Kidney capillary endothelial cell (primary cell): ENCODE measurements around the gene RGS8.

Source experiments
- DNase-seq: peaks from one replicate; pipeline ENCODE4 v3.0.0-alpha.2; 2018; ENCODE audit warnings: low spot score

RGS8 gene

DNA sequence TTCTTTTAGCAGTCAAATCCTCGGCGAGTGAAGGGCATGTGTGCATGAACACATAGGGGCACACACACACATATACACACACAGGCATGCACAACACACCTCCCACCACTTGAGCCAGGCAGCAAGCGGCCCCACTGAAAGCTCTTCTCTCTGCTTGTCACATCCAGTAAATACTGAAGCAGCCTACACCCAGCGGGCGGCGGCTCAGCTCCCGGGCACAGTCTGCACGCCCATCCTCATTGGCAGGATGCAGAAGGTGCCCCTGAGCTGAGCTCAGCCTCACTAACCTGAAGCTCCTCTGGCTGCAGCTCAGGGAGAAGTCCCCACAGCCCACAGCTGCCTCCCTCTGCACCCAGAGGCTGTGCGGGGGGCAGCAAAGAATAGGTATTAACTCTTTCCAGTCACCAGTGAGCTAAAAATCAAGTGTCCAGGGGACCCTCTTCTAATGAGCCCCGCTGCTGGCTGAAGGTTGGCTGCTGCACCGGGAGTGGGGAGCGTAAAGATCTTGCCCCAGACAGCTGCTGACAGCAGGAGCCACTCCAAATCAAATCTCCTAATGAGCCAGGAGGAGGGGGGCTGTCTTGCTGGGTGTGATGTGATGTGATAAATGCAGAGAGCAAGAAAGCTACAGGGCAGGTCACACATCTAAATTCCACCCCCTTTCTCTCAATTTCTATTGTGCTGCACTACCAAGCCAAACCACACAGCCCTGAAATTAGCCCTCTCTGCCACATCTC, 12.5 kb downstream of the RGS8 start:
- DNase-seq: no peak

DNA sequence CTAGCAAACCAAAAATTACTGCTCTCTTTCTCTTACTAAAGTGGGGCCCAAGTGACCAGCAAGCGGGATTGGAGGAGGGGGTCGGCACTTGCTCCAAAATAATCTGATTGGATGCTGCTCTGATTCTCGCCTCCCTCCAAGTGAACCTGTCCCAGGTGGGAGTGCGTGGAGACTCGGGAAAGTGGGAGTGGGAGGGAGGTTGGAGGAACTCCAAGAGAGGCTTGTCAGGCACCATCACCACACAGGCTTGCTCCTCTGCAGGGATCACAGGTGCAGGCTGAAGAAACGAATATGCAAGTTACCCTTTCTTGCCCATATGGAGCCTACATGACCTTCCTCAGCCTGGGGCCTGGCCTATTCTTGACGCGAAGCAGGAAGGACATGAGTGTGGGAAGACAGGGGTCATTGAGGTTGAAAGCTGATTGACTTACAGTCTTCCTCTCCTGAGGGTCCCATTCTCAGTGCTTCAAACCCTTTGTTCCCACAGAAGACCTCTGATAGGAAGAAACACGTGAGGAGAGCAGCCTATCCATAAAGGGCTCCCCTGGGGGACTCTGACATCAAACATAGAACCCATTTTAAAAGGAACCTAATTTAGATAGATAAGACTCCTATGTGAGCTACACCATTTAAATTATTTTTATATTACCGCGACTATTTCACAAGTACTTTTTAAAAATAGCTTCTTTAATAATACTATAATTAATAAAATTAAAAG, 14.2 kb downstream of the RGS8 start:
- no peak for DNase-seq

- no peak for DNase-seq
These were observed 15.1 kb downstream of the RGS8 start for GRCh38 chr1:182669266-182669665.

- DNase-seq: no peak
These were observed 15.8 kb downstream of the RGS8 start for GRCh38 chr1:182668521-182669054.

- DNase-seq: no peak
These were observed 16.4 kb downstream of the RGS8 start for GRCh38 chr1:182667848-182668505.

DNA sequence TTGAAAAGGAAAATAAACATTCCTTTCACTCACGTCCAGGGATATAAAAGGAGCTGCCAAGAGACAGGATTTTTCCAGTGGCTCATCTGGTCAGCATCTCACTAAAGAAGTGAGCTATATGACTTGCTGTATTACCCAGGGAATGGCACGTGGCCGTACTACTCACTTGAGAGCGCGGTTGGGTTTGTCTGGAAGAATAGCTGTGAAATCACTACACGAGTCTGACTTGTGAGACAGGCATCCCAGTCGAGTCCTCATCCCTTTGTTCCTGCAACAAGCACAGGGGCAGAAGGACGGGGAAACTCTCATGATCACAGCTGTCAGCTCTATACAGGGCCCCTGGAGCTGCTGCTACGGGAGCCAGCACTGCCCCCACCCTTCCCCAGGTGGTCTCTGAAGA, 17.7 kb downstream of the RGS8 start:
- no peak for DNase-seq

DNA sequence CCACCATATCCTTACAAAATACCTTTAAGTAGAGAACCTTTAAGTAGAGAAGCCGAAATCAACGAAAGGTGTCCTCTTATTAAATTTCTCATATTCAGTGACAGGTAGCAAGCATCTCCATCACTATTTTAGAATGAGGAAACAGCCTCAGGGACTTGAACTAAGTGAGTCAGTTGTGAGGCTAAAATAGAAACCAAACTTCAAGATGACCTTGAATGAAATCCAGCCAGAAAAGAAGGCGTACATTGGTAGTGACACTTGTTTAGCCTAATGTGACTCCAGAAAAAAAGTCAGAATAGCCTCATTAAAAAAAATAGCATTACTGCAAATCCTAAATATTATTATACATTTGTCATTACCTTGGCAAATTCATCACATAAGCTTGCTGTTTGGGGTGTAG, 20.1 kb downstream of the RGS8 start:
- no peak for DNase-seq

GRCh38 chr1:182662956-182663355, 21.4 kb downstream of the RGS8 start:
- DNase-seq: no peak

DNA sequence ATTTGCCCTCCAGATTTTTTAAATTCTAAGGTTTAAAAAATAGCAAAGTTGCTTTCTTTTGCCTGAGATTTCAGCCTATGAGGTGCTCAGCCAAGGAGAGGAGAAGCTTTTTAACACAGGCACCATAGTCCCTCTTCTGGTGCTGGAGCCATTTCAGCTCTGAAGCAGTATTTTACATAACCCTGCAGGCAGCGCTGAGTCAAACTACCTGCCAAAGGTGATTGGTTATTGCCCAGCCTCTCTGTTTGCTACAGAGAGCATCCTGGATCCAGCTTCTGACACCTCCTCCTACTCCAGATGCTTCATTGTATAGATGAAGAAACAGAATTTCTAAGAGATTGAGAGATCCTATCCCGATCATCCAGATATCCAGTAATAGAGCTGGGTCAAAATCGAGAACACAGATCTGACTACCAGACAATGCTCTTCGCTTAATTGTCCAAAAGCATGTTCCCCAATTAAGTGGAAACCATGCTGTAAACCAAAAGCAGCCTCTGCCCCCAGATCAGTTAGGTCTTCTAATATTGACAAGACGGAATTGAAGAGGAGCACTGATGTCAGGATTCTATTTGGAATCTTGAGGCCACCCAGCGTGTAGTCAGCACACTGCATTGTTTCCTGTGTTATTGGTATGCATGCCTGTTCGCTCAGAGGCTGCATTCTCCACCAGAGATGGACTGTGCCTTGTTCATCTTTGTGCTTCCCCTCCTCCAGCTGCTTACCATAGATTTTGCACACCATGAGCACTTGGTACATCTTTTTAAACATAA, 22.1 kb downstream of the RGS8 start:
- no peak for DNase-seq

- DNase-seq: no peak
These were observed 26.3 kb downstream of the RGS8 start for GRCh38 chr1:182658055-182658454.

DNA sequence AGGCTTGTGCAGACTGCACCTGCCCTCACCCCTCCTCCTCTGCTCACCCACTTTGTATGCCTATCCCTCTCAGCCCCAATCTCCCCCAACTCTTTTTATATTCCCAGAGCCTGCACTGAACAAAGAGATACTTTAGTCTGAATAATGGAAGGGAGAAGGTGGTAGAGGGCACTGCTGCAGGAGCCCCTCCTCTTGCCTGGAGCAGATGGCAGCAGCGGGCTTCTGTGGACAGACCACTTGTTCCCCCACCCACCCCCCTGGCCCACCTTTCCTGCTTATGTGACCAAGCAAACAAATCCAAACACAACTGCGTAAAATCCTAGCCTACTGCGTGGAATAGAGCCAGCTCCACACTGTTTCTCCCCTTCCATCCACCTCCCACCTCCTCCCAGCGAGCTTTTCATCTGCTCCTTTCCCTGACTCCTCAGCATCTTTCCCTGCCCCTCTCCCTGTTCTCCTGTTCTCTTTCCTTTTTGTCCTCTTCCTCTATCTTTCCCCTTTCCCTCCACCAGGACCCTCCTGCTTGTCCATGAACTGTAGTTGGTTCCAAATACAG, 27.5 kb downstream of the RGS8 start:
- DNase-seq: no peak

- DNase-seq: no peak
These were observed 30.4 kb downstream of the RGS8 start for GRCh38 chr1:182653986-182654385.

DNA sequence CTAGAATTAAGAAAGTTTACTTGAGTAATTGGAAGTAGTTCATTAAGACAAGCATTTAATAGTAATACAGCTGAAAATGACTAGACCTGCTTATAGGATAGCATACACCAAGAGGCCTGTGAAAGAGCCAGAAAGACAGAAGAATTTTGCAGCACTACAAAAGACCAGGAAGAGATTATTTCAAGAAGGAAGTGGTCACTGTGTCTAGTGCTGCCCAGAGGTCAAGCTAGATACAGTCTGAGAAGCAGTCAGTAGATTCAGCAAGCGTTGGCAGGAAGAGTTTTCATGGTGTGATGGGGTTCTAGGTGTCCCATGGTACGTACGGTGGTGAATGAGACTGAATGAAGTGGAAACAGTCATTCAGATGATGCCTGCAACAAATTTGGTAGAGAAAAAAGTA, 31.5 kb downstream of the RGS8 start:
- no peak for DNase-seq

GRCh38 chr1:182651339-182651724, 33.1 kb downstream of the RGS8 start:
- no peak for DNase-seq

GRCh38 chr1:182650678-182651338, 33.6 kb downstream of the RGS8 start:
- no peak for DNase-seq

DNA sequence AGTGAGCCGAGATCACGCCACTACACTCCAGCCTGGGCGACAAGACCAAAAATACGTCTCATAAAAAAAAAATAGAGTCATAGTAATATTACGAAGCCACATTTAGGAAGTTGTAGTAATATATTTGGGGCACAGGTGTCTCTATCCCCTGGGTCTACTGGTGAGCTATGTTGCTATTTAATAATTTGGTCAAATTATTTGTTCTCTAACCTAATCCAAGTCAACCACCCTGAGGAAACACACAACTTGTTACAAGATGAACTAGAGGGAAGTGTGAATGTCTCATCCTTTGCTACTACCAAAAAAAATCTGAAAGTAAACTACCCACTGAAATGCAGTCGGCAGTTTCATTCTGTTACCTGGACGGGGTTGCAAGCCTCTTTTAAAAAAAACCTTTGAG, 35.3 kb downstream of the RGS8 start:
- no peak for DNase-seq

GRCh38 chr1:182646739-182647138, 37.6 kb downstream of the RGS8 start:
- no peak for DNase-seq

- no peak for DNase-seq
These were observed 39.5 kb downstream of the RGS8 start for GRCh38 chr1:182644886-182645285.

GRCh38 chr1:182643699-182644098, 40.7 kb downstream of the RGS8 start:
- no peak for DNase-seq

DNA sequence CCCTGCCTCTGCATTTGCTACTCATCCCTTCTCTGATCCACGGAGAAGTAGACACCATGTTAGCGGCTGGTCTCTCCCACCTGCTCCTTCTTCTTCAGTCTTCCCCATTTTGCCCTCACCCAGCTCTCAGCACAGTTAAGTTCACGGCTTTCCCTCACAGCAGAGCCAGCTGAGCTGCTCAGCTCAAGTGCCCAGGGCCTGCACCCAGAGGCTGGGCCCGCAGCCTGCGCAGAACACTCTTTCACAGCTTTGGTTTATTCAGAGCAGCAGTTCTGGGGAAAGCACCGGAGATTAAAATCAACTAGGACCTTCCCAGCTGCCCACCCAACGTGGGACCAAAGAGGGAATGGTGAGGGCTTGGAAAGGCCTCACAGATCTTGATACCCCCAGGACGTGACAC, 41.9 kb downstream of the RGS8 start:
- DNase-seq: no peak

GRCh38 chr1:182641561-182641960, 42.8 kb downstream of the RGS8 start:
- no peak for DNase-seq
